Measurements from ENCODE around the gene GLI3.

The GLI3 gene

DNA sequence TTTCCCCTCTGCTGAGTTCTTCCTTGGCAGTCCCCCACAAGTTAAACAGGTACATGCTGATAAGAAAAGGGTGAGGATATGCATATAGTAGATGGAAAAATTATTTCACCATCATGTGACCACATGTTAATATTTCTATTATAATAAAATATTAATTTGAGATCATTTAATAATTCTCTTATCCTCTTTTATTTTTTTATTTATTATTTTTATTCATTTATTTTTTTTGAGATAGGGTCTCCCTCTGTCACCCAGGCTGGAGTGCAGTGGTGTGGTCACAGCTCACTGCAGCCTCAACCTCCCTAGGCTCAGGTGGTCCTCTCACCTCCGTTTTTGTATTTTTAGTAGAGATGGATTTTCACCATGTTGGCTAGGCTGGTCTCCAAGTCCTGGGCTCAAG, 11.6 kb upstream of the GLI3 start:
- H3K4me1 Mint-ChIP-seq, result no peaks in the 10 kb centered on the region
- ATAC-seq (replicated peaks; ENCODE audit: extremely low read depth, poor library complexity, severe bottlenecking) (no peak), DNase-seq (ENCODE audit: low spot score in 2 of 2) (no peak)
- no peaks in the 10 kb centered on the region for H3K36me3 Mint-ChIP-seq (ENCODE audit: insufficient read depth)
- peaks cover 7% of the 10 kb centered on the region for H3K9me3 Mint-ChIP-seq
- no peak overlapping the region for H3K27ac Mint-ChIP-seq (ENCODE audit: low read depth)
- H3K4me3 Mint-ChIP-seq, result no peak overlapping the region
- H3K27me3 Mint-ChIP-seq, result no peaks in the 10 kb centered on the region

DNA sequence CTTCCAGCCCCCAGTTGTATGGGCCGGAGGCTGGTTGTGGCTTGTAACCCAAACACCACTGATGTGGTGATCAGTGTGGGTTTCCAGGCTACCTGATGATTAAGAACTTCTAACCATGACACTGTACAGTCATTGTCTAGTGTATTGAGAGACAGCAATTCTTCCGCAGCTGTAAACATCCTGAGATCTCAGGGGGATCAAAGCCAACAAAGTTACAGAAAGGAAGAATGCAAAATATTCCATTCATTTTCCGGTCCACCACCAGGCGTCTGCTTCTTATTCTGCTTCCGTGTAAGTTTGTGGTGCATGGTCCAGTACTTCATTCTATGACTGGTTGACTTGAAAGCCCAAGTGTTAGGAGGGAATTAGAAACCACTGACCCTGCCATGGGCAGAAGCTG, 10.3 kb upstream of the GLI3 start:
- ATAC-seq (replicated peaks; ENCODE audit: extremely low read depth, poor library complexity, severe bottlenecking) (no peak), DNase-seq (ENCODE audit: low spot score in 2 of 2) (no peak)
- H3K27ac Mint-ChIP-seq (ENCODE audit: low read depth), result no peak overlapping the region
- H3K9me3 Mint-ChIP-seq, result peaks cover 7% of the 10 kb centered on the region
- H3K27me3 Mint-ChIP-seq, result no peaks in the 10 kb centered on the region
- H3K36me3 Mint-ChIP-seq (ENCODE audit: insufficient read depth), result no peaks in the 10 kb centered on the region
- H3K4me1 Mint-ChIP-seq, result no peaks in the 10 kb centered on the region
- no peak overlapping the region for H3K4me3 Mint-ChIP-seq

DNA sequence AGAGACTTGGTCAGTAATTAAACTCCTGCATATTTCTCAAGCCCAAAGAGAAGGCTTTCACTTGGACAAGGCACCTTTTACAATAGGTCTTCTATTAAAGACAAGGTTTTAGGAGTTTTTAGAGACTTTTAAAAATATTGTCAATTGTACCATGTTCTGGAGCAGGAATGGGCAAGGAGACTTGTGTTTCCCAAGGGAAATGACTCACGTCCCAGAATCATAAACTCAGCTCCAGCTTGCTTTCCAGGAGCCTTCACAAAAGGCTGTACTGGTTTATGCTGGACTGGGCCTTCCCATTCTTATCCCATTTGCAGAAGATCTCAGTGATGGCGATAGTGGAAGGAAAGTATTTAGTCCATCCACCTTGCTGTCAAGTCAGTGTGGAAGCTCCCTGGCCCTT, 7.8 kb upstream of the GLI3 start:
- no peaks in the 10 kb centered on the region for H3K9me3 Mint-ChIP-seq
- no peak for ATAC-seq (replicated peaks; ENCODE audit: extremely low read depth, poor library complexity, severe bottlenecking)
- H3K4me3 Mint-ChIP-seq, result no peak overlapping the region
- no peaks in the 10 kb centered on the region for H3K36me3 Mint-ChIP-seq (ENCODE audit: insufficient read depth)
- no peak overlapping the region for H3K27ac Mint-ChIP-seq (ENCODE audit: low read depth)
- H3K4me1 Mint-ChIP-seq, result no peaks in the 10 kb centered on the region
- DNase-seq (ENCODE audit: low spot score in 2 of 2), result no peak
- peaks cover 12% of the 10 kb centered on the region for H3K27me3 Mint-ChIP-seq

DNA sequence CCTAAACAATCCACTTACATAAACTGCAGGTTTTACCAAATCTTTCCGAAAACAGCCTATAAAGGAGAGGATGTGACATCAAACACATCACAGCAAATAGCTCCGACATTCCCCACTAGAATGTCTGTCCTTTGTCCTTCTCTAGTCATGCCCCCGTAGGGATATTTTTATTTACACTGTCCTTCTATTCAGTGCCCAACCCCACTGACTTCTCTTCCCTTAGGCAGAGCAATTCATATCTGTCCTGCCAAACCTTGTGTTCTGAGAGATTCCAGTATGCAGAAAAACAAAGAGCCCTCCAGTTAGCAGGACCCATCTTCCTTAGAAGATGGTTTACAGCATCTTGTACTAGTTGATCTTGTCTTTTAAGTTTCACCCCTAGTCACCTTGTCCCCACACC, 5.4 kb upstream of the GLI3 start:
- peaks cover 9% of the 10 kb centered on the region for H3K4me1 Mint-ChIP-seq
- H3K27me3 Mint-ChIP-seq, result peaks cover 34% of the 10 kb centered on the region
- DNase-seq (ENCODE audit: low spot score in 2 of 2), result no peak
- peaks cover 3% of the 10 kb centered on the region for H3K36me3 Mint-ChIP-seq (ENCODE audit: insufficient read depth)
- H3K4me3 Mint-ChIP-seq, result no peak overlapping the region
- no peak for ATAC-seq (replicated peaks; ENCODE audit: extremely low read depth, poor library complexity, severe bottlenecking)
- no peak overlapping the region for H3K27ac Mint-ChIP-seq (ENCODE audit: low read depth)
- H3K9me3 Mint-ChIP-seq, result no peaks in the 10 kb centered on the region

DNA sequence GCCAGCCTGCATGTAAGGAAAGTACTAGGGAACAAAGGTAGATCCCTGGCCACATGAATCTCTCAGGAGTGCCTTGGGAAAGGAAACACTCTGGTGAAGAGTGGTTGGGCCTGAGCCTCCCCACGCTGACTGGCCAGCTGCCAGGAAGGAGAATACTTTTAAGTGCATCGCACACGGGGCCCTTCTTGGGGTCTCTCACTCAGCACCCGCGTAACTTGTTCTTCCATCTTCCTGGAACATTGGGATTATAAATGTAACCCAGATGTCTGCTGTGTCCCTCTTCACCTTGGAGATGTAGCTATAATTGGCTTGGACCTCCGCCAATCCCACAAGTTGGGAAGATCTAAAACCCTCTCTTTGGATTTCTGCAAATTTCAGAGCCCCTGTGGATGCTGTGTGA, 4.4 kb upstream of the GLI3 start:
- H3K4me3 Mint-ChIP-seq, result no peak overlapping the region
- H3K4me1 Mint-ChIP-seq, result peaks cover 9% of the 10 kb centered on the region
- ATAC-seq (replicated peaks; ENCODE audit: extremely low read depth, poor library complexity, severe bottlenecking) (no peak), DNase-seq (ENCODE audit: low spot score in 2 of 2) (no peak)
- no peak overlapping the region for H3K27ac Mint-ChIP-seq (ENCODE audit: low read depth)
- peaks cover 34% of the 10 kb centered on the region for H3K27me3 Mint-ChIP-seq
- peaks cover 5% of the 10 kb centered on the region for H3K36me3 Mint-ChIP-seq (ENCODE audit: insufficient read depth)
- no peaks in the 10 kb centered on the region for H3K9me3 Mint-ChIP-seq

DNA sequence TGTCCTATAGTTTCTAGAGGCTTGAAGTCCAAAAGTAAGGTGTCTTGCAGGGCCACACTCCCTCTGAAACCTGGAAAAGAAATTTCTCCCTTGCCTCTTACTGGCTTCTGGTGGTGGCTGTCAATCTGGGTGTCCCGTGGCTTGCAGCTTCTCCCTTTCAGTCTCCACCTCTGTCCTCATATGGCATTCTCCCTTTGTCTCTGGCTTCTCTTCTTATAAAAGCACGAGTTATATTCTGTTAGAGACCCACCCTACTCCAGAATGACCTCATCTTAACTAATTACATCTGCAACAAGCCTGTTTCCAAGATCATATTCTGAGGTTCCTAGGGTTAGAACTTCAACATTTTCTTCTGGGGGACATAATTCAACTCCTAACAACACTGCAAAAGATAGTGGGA, 3.4 kb upstream of the GLI3 start:
- Mint-ChIP-seq H3K27ac (ENCODE audit: low read depth) (no peak overlapping the region), H3K4me1 (peaks cover 9% of the 10 kb centered on the region), H3K9me3 (no peaks in the 10 kb centered on the region), H3K27me3 (peaks cover 42% of the 10 kb centered on the region), H3K36me3 (ENCODE audit: insufficient read depth) (peaks cover 5% of the 10 kb centered on the region), H3K4me3 (no peak overlapping the region)
- DNase-seq (ENCODE audit: low spot score in 2 of 2), result no peak
- no peak for ATAC-seq (replicated peaks; ENCODE audit: extremely low read depth, poor library complexity, severe bottlenecking)

DNA sequence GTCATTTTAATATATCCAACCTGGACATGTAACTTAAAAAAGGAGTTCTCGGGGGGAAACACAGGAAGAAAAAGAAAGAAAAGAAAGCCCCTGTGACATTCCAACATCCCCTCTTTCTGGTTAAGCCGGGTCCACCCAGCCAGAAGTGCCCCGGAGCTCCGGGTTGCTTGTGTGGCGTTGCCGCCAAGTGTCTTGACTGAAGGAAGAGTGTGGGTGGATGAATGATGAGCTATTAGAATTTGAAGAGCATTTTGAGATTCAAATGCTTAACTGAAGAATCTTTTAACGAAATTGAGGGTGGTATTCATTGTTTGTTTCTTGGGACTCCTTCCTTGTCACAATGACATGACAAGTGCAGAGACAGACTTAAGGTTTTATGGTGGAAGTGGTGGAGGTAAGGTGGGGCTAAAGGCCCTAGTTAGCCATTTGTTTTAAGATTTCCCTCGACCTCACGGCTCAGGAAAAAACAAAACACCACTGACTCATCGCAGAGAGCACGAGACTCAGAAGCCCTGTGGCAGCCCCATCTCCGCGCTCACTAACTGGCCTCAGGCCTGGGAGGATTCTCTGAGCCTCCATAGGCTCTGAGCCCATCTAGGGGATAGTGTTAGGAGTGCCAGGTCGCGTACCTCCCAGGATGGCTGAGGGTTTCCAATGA, 1.8 kb upstream of the GLI3 start:
- no peaks in the 10 kb centered on the region for H3K9me3 Mint-ChIP-seq
- peaks cover 47% of the 10 kb centered on the region for H3K27me3 Mint-ChIP-seq
- DNase-seq (ENCODE audit: low spot score in 2 of 2) (no peak), ATAC-seq (replicated peaks; ENCODE audit: extremely low read depth, poor library complexity, severe bottlenecking) (no peak)
- H3K27ac Mint-ChIP-seq (ENCODE audit: low read depth), result peak overlapping the region; percentile 44
- peak overlapping the region; percentile 79 for H3K4me3 Mint-ChIP-seq
- peaks cover 9% of the 10 kb centered on the region for H3K4me1 Mint-ChIP-seq
- H3K36me3 Mint-ChIP-seq (ENCODE audit: insufficient read depth), result peaks cover 5% of the 10 kb centered on the region

DNA sequence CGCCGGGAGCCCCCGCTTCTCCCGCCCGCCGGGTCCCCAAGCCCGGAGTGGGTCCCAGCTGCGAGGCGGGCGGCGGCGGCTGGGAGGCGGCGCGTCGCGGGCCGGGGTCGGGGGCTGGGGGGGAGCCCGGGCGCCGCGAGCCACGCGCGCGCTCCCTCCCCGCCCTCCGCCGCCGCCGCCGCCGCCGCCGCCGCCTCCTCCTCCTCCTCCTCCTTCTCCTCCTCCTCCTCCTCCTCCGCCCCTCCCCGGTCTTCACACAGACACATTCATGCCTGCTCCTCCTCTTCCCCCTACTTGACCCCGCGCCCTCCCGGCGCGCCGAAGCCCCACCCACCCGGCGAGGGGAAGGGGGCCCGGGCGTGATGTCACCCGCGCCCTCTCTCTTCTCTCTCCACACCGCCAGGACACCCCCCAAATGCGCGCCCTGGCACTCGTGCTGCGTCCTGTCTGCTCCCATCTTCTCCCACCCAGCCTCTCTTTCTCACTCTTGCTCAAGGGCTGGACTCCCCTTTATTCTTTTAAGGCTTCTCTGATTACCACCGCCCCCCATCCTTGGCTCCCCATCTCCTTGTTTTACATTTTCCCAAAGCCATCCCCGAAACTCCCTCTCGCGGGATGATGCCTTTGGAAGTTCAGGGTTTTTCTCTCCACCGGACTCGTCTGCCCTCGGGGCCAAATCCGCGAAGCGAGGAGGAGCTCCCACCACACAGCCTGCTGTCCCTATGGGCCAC, 967 bp upstream of the GLI3 start:
- no peak for DNase-seq (ENCODE audit: low spot score in 2 of 2)
- H3K4me1 Mint-ChIP-seq, result peaks cover 9% of the 10 kb centered on the region
- H3K27ac Mint-ChIP-seq (ENCODE audit: low read depth), result peak overlapping the region; percentile 44
- H3K36me3 Mint-ChIP-seq (ENCODE audit: insufficient read depth), result peaks cover 5% of the 10 kb centered on the region
- ATAC-seq (replicated peaks; ENCODE audit: extremely low read depth, poor library complexity, severe bottlenecking), result no peak
- peaks cover 47% of the 10 kb centered on the region for H3K27me3 Mint-ChIP-seq
- peak overlapping the region; percentile 79 for H3K4me3 Mint-ChIP-seq
- H3K9me3 Mint-ChIP-seq, result no peaks in the 10 kb centered on the region

DNA sequence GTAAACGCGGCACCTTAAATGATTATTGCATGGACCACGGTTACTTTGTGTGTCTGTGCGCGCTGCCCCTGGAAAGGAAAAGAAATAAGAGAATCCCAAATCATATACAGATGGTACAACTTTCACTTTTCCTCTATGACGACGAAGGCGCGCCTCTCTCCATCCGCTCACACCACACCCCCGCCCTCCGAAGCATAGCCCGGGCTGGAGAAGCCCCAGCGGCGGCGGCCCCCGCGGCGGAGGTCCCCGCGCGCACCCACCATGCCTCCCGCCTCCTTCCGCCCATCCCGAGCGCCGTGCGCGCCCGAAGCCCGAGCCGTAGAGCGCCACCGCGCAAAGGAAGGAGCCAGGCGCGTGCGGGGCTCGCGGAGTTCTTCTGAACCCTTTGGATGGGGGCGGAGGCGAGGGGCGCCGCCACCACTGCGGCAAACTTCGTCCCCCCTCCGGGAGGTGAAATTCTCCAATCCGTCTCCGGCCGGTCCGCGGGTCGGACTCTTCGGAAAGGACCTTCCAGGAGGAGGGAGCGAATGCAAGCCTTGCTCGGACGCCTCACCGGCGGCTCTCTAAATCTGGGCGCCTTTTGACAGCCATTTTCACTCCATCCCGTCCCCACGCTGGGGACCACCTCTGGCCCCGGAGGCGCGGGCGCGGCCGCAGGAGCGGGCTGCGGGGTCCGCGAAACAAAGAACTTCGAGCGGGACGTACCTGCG, 588 bp downstream of the GLI3 start:
- Mint-ChIP-seq H3K27ac (ENCODE audit: low read depth) (no peak overlapping the region), H3K4me3 (peak overlapping the region; percentile 53), H3K9me3 (no peaks in the 10 kb centered on the region), H3K4me1 (peaks cover 9% of the 10 kb centered on the region), H3K36me3 (ENCODE audit: insufficient read depth) (peaks cover 5% of the 10 kb centered on the region), H3K27me3 (peaks cover 63% of the 10 kb centered on the region)
- ATAC-seq (replicated peaks; ENCODE audit: extremely low read depth, poor library complexity, severe bottlenecking) (no peak), DNase-seq (ENCODE audit: low spot score in 2 of 2) (no peak)

DNA sequence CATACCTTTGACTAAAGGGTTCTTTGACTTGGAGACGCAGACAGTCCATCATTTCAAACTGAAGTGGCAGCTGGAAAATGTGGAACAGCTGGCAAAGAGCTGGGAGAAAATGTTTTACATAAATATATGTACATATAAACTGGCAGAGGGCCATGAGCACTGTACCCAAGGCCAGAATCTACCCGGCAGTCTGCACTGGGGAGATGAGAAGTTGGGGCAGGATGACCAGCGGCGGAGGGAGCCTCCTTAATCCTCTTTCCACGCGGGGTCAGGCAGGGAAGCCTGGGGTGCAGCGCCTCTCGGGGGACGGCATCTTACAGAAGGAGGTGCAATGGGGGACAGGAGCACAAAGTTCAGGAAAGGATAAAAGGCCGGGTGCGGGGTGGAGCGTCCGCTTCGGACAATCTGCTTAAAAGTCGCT, 1.3 kb downstream of the GLI3 start:
- H3K4me3 Mint-ChIP-seq, result peak overlapping the region; percentile 53
- ATAC-seq (replicated peaks; ENCODE audit: extremely low read depth, poor library complexity, severe bottlenecking) (no peak), DNase-seq (ENCODE audit: low spot score in 2 of 2) (no peak)
- H3K27me3 Mint-ChIP-seq, result peaks cover 65% of the 10 kb centered on the region
- peaks cover 5% of the 10 kb centered on the region for H3K36me3 Mint-ChIP-seq (ENCODE audit: insufficient read depth)
- peak overlapping the region; percentile 38 for H3K27ac Mint-ChIP-seq (ENCODE audit: low read depth)
- H3K4me1 Mint-ChIP-seq, result peaks cover 9% of the 10 kb centered on the region
- no peaks in the 10 kb centered on the region for H3K9me3 Mint-ChIP-seq

DNA sequence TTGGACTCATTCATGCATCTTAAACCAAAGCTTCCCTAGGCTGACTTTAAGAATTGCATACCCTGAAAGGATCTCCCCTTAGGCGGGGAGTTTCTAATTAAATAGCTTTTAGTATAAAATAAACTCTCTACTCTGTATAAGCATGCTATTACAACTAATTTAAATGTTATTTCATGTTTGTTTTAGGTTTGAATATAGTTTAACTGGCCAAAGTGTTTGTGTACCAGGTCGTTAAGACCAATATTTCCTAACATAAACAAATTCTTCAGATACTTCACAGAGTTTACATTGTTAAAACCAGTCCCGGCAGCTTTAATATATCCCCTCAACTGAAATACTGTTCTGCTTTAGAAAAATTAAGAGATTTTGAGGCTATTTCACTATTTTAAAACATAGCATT, 2.3 kb downstream of the GLI3 start:
- no peak overlapping the region for H3K27ac Mint-ChIP-seq (ENCODE audit: low read depth)
- DNase-seq (ENCODE audit: low spot score in 2 of 2) (no peak), ATAC-seq (replicated peaks; ENCODE audit: extremely low read depth, poor library complexity, severe bottlenecking) (no peak)
- peaks cover 55% of the 10 kb centered on the region for H3K27me3 Mint-ChIP-seq
- no peak overlapping the region for H3K4me3 Mint-ChIP-seq
- H3K36me3 Mint-ChIP-seq (ENCODE audit: insufficient read depth), result peaks cover 5% of the 10 kb centered on the region
- no peaks in the 10 kb centered on the region for H3K9me3 Mint-ChIP-seq
- peaks cover 9% of the 10 kb centered on the region for H3K4me1 Mint-ChIP-seq

DNA sequence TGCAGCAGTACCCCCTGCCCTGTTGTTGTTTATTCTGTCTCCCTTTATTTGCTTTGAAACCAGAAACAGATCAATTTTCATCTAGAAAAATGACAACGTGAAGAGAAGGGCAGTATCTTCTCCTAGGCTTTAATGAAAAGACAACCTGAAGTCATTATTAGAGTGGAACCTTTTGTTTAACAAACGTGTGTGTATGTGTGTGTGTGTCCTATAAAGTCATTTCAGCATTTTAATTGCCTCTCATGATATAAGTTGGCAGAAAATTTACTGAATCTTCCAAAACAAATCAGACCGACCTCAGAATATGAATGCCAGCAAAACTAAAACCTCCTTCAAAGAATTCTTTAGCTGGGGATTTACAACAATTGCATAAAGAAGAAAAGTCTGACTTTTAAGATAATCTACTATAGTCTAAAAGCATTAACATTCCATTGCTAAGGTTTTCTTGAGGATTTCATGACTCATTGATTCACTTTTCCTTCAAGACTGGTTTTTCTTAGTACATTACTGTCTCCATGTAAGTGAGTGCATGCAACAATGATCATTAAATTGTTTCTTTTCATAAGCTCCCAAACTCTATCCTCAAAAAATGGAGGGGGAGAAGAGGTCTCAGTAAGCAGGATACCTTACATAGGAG, 3.2 kb downstream of the GLI3 start:
- no peak overlapping the region for H3K27ac Mint-ChIP-seq (ENCODE audit: low read depth)
- no peak for DNase-seq (ENCODE audit: low spot score in 2 of 2)
- peaks cover 9% of the 10 kb centered on the region for H3K4me1 Mint-ChIP-seq
- H3K27me3 Mint-ChIP-seq, result peaks cover 46% of the 10 kb centered on the region
- H3K4me3 Mint-ChIP-seq, result no peak overlapping the region
- H3K36me3 Mint-ChIP-seq (ENCODE audit: insufficient read depth), result peaks cover 5% of the 10 kb centered on the region
- no peak for ATAC-seq (replicated peaks; ENCODE audit: extremely low read depth, poor library complexity, severe bottlenecking)
- H3K9me3 Mint-ChIP-seq, result no peaks in the 10 kb centered on the region

All from central memory CD8-positive, alpha-beta T cell (primary cell).